ENCODE results near the gene C22orf23.

DNA sequence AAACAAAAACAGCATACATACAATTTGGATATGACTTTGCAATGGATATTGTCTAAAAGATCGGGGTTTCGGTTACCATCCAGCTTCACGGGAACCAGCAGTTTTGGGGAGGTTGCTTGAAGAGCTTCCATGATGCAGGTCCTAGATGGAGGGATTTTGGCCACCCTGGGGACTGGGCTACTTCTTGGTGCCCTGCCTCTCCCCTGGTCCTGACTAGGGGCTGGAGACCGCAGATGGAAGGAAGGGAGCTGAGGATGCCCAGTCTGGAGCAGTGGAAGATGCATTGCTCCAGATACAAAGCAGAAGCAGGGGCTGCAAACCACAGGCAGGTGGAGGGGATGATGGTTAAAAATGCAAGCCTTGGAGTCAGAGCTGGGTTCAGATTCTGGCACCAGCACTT, 17.5 kb upstream of the C22orf23 start:
- TF ChIP-seq, protein P1, sequence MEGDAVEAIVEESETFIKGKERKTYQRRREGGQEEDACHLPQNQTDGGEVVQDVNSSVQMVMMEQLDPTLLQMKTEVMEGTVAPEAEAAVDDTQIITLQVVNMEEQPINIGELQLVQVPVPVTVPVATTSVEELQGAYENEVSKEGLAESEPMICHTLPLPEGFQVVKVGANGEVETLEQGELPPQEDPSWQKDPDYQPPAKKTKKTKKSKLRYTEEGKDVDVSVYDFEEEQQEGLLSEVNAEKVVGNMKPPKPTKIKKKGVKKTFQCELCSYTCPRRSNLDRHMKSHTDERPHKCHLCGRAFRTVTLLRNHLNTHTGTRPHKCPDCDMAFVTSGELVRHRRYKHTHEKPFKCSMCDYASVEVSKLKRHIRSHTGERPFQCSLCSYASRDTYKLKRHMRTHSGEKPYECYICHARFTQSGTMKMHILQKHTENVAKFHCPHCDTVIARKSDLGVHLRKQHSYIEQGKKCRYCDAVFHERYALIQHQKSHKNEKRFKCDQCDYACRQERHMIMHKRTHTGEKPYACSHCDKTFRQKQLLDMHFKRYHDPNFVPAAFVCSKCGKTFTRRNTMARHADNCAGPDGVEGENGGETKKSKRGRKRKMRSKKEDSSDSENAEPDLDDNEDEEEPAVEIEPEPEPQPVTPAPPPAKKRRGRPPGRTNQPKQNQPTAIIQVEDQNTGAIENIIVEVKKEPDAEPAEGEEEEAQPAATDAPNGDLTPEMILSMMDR (IDR thresholded peaks at IDR 0.05; ENCODE audit: low read depth, low read length) = no peak
- no peak for TF ChIP-seq EZH2phosphoT487 (IDR thresholded peaks at IDR 0.05; ENCODE audit: low read depth)
